ENCODE data around the gene CST7.

- no peak for TF ChIP-seq CTCF (IDR thresholded peaks at IDR 0.05)
- TF ChIP-seq, protein P1, sequence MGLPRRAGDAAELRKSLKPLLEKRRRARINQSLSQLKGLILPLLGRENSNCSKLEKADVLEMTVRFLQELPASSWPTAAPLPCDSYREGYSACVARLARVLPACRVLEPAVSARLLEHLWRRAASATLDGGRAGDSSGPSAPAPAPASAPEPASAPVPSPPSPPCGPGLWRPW (IDR thresholded peaks at IDR 0.05), result no peak
- TF ChIP-seq CEBPB (IDR thresholded peaks at IDR 0.05), result no peak
- TF ChIP-seq, protein P2, sequence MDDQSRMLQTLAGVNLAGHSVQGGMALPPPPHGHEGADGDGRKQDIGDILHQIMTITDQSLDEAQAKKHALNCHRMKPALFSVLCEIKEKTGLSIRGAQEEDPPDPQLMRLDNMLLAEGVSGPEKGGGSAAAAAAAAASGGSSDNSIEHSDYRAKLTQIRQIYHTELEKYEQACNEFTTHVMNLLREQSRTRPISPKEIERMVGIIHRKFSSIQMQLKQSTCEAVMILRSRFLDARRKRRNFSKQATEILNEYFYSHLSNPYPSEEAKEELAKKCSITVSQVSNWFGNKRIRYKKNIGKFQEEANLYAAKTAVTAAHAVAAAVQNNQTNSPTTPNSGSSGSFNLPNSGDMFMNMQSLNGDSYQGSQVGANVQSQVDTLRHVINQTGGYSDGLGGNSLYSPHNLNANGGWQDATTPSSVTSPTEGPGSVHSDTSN (IDR thresholded peaks at IDR 0.05), result no peak
- no peak for TF ChIP-seq HOXA7 (CRISPR knock-in tag; IDR thresholded peaks at IDR 0.05)
- TF ChIP-seq ESRRA (IDR thresholded peaks at IDR 0.05; ENCODE audit: borderline replicate concordance, low read length), result no peak
- TF ChIP-seq KDM1A (IDR thresholded peaks at IDR 0.05; ENCODE audit: low read depth), result no peak
- no peak for TF ChIP-seq MYC (IDR thresholded peaks at IDR 0.05; ENCODE audit: borderline replicate concordance, low read length)
- no peak for TF ChIP-seq POLR2A (IDR thresholded peaks at IDR 0.05; ENCODE audit: low read length)
- no peak for TF ChIP-seq EP300 (IDR thresholded peaks at IDR 0.05)
- no peak for TF ChIP-seq CHD2 (IDR thresholded peaks at IDR 0.05; ENCODE audit: low read length, partially characterized antibody)
- TF ChIP-seq ZSCAN20 (CRISPR knock-in tag; IDR thresholded peaks at IDR 0.05), result no peak
Observed at GRCh38 chr20:24953209-24953575, 4.1 kb downstream of the CST7 start.
